ENCODE results near the gene SPTB. TPM values are rescaled to one million over a fixed set of nuclear protein-coding genes. Genes with fewer than 3 reads are reported as not detected.
A peak's percentile ranks its signal among the peaks of the same experiment; 100 is the strongest.

The SPTB gene
- total RNA-seq, 1 donor from 2014 or later, result 79.4 TPM

DNA sequence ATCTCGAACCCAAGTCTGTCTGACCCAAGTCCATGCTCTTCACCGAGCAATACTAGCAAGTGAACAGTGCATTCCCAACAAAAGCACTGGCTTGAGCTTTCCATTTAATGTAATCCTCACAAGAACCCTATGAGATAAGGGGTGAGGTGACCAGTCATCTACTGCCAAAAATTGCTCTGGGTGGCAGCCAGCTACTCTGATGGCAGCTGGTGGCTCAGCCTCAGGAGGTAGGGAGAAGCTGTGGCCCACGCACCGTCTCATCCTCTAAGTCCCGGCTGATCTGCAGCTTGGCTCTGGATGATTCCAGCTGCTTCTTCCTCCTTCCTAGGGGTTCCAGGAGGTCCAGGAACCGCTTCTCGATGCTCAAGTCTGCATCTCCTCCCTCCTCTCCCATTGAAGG lies 100.2 kb downstream of the SPTB start:
- peak; percentile 60 for DNase-seq (ENCODE audit: missing footprints)
- intact Hi-C loops (cut with DNase I), result no loop called here
- peak; percentile 88 for ATAC-seq

DNA sequence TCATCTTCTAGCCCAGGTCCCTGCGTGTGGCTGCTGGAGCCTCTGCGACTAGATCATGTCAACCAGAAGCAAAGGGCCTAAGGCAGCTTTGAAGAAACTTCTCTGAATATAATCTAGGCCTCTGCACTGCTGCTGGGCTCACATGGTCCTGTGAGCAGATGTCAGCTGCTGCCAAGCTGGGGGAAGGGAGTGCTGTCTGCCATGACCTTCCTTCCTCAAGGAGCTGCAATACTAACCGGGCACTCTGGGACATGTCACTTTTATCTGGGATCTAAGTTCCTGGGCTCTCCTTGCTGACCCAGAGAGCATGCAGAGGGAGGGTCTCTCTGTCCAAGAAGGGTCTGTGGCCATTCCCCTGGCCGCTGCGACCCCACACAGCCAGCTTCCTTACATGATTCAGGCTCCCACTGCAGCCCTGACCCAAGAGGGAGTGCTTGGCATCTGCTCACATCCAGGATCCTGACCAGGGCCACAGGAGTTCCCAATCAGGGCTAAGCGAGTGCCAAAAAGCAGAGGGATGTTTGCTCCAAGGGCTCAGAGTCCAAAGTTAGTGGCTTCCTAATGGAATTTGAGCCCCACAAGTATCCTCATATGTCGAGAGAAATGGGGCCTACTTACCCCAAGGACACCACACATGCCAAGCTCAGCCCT lies 101.5 kb downstream of the SPTB start:
- ATAC-seq (peak; percentile 69), DNase-seq (ENCODE audit: missing footprints) (peak; percentile 72)
- intact Hi-C loops (cut with DNase I), result no loop called here

DNA sequence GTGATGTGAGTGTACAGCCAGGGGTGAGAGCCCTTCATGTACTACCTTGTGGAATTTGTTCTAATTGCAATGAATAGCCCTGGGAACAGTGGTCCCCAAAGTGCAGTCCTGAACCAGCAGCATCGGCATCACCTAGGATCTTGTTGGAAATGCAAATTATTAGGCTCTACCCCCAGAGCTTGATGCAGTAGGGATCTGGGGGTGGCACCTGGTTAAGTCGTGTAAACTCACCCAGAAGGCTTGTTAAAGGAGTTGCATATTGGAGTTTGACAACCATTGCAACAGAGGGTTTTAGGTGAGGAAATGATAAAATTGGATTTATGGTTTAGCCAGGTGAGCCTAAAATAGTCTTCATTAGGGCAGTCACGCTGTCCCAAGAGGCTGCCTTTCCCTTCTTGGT lies 102.2 kb downstream of the SPTB start:
- DNase-seq (ENCODE audit: missing footprints) (no peak), ATAC-seq (no peak)
- intact Hi-C loops (cut with DNase I), result no loop called here

DNA sequence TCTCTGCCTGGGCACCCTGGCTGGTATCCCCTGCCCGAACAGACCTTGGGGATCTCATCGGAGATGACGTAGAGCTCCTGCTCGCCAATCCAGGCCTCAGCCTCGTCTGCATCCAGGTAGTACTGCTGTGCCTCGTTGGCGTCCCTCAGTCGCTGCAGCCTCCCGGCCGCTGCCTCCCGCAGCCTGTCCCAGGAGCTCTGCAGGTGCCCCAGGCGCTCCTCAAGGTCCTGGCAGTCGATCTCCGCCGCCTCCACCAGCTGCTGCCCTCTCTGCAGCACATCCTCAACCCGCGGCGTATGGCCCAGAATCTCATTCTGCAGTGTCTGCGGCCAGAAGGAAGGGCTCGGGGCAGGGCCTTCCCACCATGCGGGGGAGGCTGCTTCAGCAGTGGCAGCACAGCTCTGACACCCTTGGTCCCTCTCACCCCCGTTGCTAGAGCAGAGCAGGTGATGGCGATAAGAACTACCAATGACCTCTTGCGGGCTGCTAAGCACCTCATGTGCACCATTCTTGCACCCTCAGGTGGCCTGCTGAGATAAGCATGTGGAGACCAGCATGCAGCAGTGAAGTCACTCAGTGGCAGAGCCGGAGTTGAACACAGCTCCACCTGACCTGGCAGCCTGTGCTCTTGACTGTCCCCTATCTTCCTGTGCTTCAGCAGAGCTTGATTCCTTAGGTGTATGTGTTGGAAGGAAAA lies 104.5 kb downstream of the SPTB start:
- intact Hi-C loops (cut with DNase I), result no loop called here
- ATAC-seq (no peak), DNase-seq (ENCODE audit: missing footprints) (peak; percentile 65)

DNA sequence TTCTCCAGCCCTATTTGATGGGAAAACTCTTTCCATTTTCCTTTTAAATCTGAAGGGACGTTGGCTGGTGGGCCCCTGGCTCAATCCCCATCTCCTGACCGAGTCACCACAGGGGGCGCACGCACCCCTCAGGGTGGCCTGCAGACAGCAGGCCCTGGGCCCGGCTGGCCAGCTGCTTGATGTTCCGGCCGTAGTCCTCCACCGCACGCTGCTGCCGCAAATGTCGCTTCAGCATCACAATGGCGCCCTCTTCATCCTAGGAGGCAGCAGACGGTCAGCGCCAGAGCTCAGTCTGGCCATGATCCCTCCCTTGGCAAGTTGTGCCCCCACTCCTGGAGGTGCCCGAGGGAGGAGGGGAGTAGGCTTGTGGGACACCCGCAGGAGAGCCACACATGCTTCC lies 105.4 kb downstream of the SPTB start:
- intact Hi-C loops (cut with DNase I), result no loop called here
- peak; percentile 16 for DNase-seq (ENCODE audit: missing footprints)
- ATAC-seq, result no peak

DNA sequence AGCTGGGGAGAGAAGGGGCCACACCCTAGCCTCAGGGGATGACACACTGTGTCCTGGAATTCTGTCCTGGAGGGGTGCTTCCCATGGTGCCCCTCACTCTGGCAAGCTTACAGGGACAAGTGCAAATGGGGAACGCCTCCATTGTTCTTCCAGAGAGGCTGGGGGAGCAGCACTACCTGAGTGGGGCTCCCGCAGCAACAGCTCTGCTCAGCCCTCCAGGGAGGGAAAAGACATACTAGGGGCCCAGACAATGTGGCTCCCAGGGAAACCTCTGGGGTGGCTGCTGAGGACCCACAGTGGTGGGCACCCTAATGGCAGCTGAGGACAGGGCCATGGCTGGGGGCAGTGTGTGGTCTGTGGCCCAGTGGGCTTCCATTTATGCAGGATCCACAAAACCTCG lies 106.1 kb downstream of the SPTB start:
- DNase-seq (ENCODE audit: missing footprints), result peak; percentile 32
- ATAC-seq, result no peak
- intact Hi-C loops (cut with DNase I), result no loop called here

DNA sequence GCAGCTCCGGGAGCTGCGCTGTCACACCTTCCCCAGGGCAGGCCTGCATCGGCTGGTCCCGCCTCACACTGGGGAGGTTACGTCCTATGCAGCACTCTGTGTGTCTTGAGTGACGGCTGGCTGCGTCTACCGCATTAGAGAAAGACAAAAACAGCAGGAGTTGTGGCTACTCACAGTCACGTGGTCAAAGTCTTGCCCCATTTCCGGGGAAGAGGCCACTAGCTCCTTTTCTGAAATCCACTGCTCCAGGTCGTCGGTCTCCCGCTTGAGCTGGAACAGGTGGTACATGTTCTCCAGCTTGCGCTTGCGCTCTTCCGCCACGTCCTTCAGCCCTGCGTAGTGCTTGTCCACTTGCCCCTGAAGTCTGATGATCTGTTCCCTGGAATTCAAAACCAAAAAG lies 106.7 kb downstream of the SPTB start:
- peak; percentile 45 for DNase-seq (ENCODE audit: missing footprints)
- intact Hi-C loops (cut with DNase I), result no loop called here
- no peak for ATAC-seq

DNA sequence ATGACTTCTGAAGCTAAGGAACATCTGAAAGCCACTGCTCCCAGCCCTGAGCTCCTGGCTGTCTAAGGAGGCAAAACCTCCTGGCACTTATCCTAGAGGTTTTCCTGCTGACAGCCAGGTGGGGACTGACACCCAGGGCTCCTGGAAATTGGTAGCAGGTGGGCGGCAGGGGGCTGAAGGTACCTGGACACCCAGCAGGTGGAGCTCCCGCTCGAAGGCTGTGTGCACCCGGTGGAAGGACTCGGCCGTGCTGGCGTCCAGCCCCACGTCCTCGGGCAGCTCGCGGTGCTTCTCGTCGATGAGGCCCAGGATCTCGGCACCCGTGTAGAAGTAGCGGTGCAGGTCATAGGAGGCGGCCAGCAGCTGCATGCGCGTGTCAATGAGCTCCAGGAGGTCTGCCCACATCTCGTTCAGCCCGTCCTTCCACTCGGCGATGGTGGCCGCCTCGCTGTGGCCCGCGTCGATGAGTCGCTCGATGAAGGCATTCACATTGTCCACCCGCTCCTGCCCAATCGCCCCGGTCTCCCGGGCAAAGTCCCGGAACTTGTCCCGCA lies 107.2 kb downstream of the SPTB start:
- ATAC-seq (no peak), DNase-seq (ENCODE audit: missing footprints) (peak; percentile 53)
- intact Hi-C loops (cut with DNase I), result no loop called here

DNA sequence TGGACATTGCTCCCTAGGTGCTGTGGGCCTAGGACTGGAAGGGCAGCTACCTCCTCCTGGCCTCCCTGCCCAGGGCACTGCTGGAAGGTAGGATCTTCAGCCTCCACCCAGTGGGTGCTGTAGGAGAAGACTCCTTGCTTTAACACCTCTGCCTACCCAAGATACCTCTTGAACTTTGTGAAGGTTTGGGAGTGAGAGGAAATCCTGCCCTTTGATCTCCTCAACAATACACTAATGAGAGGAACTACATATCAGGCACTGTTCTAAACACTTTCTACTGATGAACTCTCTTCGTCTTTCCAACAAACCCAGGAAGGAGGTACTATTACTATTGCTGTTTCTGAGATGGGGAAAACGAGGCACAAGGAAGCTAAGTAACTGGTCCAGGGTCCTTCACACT lies 108.5 kb downstream of the SPTB start:
- ATAC-seq (no peak), DNase-seq (ENCODE audit: missing footprints) (no peak)
- intact Hi-C loops (cut with DNase I), result no loop called here

DNA sequence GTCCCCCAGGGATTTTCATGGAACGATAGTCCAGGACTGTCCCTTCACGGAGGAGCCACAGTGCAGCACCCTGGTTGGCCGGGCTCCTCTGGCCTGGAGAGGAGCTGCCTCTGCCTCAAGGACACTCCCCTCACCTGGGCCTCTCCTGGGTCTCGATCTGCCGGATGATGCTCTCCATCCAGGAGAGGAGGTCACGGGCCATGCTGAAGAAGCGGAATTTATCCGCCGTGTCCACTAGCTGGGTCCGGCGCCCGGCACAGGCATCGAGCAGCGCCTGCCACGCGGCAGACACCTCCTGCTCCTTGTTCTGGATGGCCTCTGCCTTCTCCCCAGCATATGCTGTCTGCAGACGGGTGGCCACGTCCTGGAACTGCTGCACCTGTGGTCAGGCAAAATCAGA lies 109.0 kb downstream of the SPTB start:
- ATAC-seq, result no peak
- peak; percentile 54 for DNase-seq (ENCODE audit: missing footprints)

DNA sequence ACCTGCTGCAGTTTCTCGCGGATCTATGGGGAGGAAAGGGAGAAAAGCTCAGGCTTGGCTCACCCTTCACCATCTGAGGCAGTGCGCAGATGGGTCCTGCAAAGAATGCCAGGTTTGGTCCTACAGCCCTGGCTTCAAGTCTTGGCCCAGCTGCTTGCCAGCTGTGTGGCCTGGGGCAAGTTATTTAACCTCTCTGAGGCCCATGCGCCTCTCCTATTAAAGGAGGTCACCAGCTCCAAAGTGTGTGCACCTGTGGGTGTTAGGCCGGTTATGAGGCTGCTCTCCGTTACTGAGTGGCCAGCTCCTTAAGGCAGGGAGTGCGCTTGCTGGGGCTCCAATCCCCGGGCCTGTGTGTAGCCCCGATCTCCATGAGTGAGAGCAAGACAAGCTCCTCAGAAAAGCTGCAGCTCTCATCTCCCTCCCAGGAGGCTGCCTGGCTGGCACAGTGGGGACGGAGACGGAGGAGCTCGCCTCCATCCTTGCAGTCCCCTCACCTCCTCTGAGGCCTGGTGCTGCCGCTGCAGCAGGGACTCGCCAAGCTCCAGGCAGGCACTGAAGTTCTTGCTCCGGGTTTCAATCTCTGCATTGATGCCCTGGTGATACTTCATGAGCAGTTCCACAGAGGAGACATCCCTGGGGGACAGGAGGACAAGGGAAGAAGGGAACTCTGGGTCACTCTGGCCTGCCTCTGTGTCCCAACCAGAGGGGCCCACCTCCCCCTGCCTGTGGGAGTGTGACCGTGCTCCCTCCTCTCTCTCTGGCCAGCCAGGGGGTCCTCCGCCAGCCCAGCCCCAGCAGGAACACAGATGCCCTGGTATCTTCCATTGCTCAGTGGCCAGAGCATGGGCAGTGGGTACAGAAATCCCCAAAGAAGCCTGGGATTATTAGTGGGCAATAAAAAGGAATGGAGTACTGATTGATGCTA lies 110.3 kb downstream of the SPTB start:
- peak; percentile 65 for DNase-seq (ENCODE audit: missing footprints)
- ATAC-seq, result no peak
- intact Hi-C loops (cut with DNase I), result no loop called here

More for the DNA sequence above, 109.0 kb downstream of the SPTB start:
- intact Hi-C loops (cut with DNase I), result no loop called here

DNA sequence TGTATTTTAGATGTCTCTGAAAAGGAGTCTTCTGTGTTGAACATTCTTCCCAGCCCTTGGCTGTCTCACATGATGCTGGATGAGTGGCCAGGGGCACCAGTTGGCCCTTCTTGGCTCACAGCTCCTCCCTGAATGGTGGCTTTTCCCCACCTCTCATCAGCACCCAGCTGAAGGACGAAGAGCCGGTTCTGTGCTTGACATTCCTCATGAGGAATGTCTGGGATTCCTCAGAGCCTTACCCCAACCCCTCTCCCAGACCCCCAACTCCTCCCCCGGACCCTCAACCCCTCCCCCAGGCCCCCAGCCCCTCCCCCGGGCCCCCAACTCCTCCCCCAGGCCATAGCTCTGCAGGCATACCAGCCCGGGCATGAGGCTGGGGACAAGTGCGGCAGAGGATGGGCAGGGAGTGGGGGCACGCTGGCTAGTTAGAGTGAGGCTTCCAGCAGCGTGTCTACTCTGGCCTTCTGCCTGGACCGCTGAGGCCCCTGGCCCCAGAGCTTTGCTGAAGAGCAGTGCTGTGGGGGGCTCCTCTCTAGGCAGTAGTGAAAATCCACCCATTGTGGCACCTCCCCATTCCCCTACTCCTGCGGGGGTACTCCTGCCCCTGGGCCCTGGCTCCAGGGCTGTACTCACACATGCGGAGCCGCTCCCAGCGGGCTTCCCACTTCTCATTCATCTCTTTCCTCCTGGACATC lies 111.2 kb downstream of the SPTB start:
- ATAC-seq (no peak), DNase-seq (ENCODE audit: missing footprints) (peak; percentile 57)
- intact Hi-C loops (cut with DNase I), result no loop called here

DNA sequence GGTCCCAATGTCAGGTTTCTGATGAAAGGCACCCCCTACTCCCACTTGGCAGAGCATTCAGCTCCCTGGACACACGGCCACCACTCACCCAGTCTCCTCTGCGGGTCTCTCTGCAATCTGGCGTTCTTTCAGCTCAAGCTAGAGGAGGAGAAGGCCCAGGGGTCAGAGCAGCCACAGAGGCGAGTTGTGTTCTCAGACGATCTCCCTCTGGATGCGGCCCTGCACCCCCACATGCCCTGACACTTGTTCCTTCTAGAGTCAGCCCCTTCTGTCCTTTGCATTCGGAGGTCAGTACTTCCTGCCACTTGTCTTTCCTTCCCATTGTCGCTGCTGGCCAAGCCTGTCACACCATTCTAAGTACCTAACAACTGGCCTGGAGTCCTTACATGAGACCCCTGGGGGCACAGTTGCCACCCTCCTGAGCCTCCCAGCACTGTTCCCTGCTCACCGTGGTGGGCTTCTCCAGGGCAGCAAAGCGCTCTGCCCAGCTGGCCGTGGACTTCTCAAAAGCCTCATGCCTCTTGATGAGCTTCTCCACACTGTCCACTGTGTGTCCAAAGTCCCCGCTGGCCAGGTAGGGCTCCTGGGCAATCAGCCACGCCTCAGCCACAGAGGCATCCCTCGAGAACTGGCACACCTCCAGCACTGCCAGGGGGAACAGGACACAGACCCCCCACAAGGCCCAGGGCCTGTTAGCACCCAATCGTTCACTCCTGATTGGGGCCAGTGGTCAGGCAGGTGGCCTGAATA lies 112.3 kb downstream of the SPTB start:
- no peak for ATAC-seq
- intact Hi-C loops (cut with DNase I), result no loop called here
- DNase-seq (ENCODE audit: missing footprints), result peak; percentile 49

DNA sequence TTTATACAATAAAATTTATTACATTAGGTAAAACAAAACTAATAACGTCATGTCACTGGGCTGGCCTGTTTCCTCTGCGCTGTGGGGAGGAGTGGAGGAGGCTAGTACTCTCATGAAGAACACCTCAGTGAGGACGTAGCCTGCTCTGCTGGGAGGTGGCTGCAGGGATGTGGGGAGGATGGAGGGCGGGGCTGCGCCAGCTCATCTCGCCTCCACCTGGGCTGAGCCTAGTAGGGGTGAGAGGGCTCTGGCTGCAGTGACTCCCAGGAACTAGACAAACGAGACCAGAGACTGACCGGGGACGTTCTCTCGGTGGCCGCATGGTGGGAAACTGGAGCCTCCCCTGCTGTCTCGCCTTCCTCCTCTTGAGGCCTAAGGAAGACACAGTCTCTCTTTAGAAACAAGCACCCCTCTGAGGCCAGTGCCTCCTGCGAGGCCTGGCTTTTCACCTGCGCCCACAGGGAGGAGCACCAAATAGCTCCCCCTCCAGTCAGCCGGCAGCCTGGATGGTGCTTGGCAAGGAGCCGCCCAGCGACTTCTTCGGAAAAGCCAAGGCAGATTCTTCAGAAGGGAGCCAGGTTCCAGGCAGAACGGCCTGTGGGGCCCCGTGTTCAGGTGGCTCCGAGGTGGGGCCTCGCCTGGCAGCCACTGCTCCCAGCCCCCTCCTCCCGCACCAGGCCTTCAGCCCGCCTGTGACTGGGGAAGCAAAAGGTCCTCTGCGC lies 113.1 kb downstream of the SPTB start:
- DNase-seq (ENCODE audit: missing footprints), result peak; percentile 48
- no peak for ATAC-seq
- intact Hi-C loops (cut with DNase I), result no loop called here

DNA sequence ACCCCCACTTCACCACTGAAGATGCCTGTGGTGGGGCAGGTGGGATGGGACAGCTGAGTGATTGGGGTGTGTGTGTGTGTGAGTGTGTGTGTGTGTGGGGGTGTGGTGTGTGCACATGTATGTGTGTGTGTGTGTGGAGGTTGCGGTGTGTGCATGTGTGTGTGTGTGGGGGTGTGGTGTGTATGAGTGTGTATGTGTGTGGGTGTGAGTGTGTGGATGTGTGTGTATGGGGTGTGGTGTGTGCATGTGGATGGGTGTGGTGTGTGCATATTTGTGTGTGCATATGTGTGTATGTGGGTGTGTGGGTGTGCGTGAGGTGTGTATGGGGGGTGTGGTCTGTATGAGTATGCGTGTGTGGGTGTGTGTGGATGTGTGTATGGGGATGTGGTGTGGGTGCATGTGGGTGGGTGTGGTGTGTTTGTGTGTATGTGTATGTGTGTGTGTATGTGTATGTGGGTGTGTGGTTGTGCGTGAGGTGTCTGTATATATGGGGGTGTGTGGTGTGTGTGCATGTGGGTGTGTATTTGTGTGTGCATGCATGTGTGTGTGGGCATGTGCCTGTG lies 113.9 kb downstream of the SPTB start:
- ATAC-seq (no peak), DNase-seq (ENCODE audit: missing footprints) (peak; percentile 35)
- intact Hi-C loops (cut with DNase I), result no loop called here

DNA sequence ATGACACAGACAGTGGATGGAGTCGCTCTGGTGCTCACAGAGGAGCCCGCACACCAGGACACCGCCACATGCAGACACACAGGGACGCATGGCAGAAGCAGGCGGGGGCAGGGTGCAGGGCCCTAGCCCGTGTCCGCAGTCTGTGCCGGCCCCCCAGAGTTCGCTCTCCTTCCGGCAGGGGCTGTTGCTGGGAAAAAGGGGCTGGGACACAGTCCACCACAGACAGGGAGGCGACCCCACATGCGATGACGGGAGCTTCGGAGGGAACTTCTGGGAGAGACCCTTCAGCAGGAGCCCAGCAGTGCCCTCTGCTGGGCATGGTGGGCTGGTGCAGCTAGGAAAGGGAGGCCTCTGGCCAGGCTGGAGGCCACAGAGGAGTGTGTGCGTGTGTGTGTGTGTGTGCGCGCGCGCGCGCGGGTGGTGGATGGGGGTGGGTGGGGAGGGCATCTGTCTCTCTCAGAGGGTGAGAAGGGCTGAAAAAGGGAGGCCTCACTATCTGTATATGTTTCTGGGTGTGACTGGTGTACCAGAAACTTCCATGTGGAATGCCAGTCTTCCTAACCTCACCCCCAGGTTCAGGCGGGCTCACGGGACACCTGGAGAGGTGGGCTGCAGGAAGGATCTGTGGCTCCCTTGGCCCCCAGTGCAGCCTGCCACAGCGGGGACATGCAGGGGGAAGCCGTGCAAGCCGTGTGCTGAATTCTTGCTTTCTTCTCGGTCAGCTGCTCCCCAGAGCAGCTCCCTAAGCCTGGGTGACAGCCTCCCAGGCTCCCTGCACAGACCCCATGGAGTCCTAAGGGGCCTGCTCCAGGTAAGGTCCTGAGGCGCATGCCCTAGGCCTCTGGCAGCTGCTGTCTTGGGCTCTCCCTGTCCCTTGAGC lies 114.8 kb downstream of the SPTB start:
- intact Hi-C loops (cut with DNase I), result loop anchor here (5.0 kb wide), 1 partner anchor 58 kb away; no protein-coding TSS in a partner anchor
- peak; percentile 86 for DNase-seq (ENCODE audit: missing footprints)
- ATAC-seq, result peak; percentile 63

All from Right ventricle myocardium inferior (tissue), 1 donor.